ENCODE results near the gene PCGF3. TPM values are rescaled to one million over a fixed set of nuclear protein-coding genes. Genes with fewer than 3 reads are reported as not detected.

PCGF3 gene
- total and polyA plus RNA-seq, 7 experiments from 2014 or later, result 3.8 to 66.8 (median 36.2) TPM

DNA sequence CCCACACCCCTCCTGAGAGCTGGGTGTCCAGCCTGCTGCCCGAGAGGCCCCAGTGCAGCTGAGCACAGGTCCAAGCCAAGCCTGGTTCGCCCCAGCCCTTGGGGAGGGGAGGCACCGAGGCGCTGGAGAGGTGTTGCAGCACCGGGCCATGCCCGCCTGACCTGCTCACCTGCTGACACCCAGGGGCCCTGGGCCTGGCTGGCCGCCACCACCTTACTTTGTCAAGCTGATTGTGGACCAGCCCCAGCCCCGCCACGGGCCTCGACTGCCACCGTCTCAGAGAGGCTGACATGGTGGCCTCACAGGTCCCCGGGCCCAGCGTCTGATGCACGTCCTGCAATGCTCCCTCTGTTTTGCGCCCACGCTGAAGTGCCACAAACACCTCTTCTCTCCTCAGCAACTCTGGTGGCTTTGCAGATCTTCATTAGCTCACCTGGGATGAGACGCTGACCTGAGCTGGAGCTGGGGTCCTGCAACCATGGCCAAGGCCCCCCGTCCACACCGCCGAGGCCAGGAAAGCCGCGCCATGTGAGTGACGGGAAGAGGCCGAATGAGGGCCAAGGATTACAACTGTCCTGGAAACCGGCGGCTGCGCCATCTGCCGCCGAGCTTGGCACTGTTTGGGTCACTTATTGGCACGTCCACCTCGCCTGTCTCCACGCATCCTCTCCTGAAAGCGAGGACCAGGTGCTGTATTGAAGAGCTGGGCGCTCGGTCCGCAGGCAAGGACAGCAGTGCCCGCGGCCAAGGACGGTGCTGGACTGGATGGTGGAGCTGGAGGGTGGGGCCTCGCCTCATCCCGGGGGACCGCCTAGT lies 112.7 kb downstream of the PCGF3 start:
- Histone ChIP-seq H3K27ac (ENCODE audit: low read depth, low read length) (no peak overlapping the region), H3K4me1 (ENCODE audit: control insufficient read depth in 2 of 2, insufficient read depth in 2 of 2, low read length in 2 of 2) (no peaks in the 10 kb centered on the region), H3K27me3 (ENCODE audit: control insufficient read depth in 2 of 2, insufficient read depth in 2 of 2, low read length in 2 of 2) (no peaks in the 10 kb centered on the region), H3K36me3 (ENCODE audit: control insufficient read depth in 2 of 3, insufficient read depth in 3 of 3, low read length in 3 of 3) (no peaks in the 10 kb centered on the region), H3K9me3 (ENCODE audit: control insufficient read depth in 2 of 3, low read length in 3 of 3) (no peaks in the 10 kb centered on the region), H3K4me3 (ENCODE audit: low read length) (no peak overlapping the region)
- H3K4me3 Mint-ChIP-seq, result no peak overlapping the region
- DNase-seq, result no peak
- no peaks in the 10 kb centered on the region for H3K4me1 Mint-ChIP-seq
- H3K36me3 Mint-ChIP-seq, result peaks cover 0 to 9% (median 0%) of the 10 kb centered on the region in 5 donors
- ChIA-PET POLR2A (no interaction called here), CTCF (no interaction called here)
- no peak overlapping the region for H3K27ac Mint-ChIP-seq
- H3K27me3 Mint-ChIP-seq, result peaks cover 43 to 71% (median 50%) of the 10 kb centered on the region in 5 donors
- H3K9me3 Mint-ChIP-seq, result peaks cover 0 to 6% (median 0%) of the 10 kb centered on the region in 11 donors
- no peak for ATAC-seq
- intact Hi-C loops (cut with micrococcal nuclease), result no loop called here

DNA sequence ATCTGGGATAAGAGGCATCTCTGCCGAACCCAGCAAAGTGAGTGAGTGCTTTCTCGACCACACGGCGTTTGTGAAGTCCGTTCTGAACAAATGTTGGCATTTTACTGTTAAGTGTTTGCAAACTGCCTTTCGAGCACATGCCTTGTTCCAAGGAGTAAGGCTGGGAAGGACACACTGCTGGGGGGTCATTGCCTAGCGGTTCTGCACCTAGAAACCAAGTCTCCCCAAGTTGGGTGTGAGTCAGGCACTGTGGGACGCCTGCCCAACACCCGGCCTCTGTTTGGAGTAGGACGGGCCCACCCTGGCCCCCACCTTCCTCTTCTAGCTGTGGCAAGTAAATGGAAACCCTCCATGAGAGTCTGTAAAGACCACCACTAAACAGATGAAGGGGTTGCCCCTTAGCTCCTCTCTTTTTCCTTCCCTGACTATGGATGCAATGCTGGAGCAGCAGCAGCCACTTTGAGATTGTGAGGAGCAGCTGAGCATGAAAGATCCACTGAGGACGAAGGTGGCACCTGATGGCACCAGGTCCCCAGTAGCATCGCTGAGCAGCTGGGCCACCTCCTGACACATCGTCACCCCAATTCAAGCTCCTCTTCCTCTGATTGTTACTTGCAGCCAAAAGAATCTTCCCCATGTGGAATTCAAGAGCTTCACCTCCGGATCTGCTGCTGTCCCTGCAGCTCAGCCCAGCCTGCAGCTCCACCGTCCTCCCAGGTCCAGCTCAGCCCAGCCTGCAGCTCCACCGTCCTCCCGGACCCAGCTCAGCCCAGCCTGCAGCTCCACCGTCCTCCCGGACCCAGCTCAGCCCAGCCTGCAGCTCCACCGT lies 114.0 kb downstream of the PCGF3 start:
- H3K27me3 Mint-ChIP-seq, result peaks cover 35 to 68% (median 42%) of the 10 kb centered on the region in 5 donors
- CTCF ChIA-PET, result interaction anchor here (0.6 kb wide), 1 partner anchor 652 kb away, joined by 3 read pairs; no protein-coding TSS in a partner anchor

More for the DNA sequence above, 114.0 kb downstream of the PCGF3 start:
- H3K9me3 Mint-ChIP-seq, result peaks cover 0 to 6% (median 0%) of the 10 kb centered on the region in 11 donors
- POLR2A ChIA-PET, result no interaction called here
- H3K4me3 Mint-ChIP-seq, result no peak overlapping the region
- intact Hi-C loops (cut with micrococcal nuclease), result no loop called here
- H3K27me3 ChIP-seq (ENCODE audit: control insufficient read depth in 2 of 2, insufficient read depth in 2 of 2, low read length in 2 of 2), result peaks cover 0 to 3% of the 10 kb centered on the region in 2 donors
- no peaks in the 10 kb centered on the region for H3K4me1 ChIP-seq (ENCODE audit: control insufficient read depth in 2 of 2, insufficient read depth in 2 of 2, low read length in 2 of 2)
- DNase-seq (no peak), ATAC-seq (no peak)
- no peak overlapping the region for H3K27ac Mint-ChIP-seq
- H3K36me3 Mint-ChIP-seq, result peaks cover 0 to 9% (median 0%) of the 10 kb centered on the region in 5 donors
- H3K4me1 Mint-ChIP-seq, result peaks cover 0 to 1% (median 0%) of the 10 kb centered on the region in 7 donors
- no peak overlapping the region for H3K27ac ChIP-seq (ENCODE audit: low read depth, low read length)
- H3K9me3 ChIP-seq (ENCODE audit: control insufficient read depth in 2 of 3, low read length in 3 of 3), result no peaks in the 10 kb centered on the region
- H3K4me3 ChIP-seq (ENCODE audit: low read length), result no peak overlapping the region
- H3K36me3 ChIP-seq (ENCODE audit: control insufficient read depth in 2 of 3, insufficient read depth in 3 of 3, low read length in 3 of 3), result no peaks in the 10 kb centered on the region

Other genes starting within 250 kb of the PCGF3 start
- 10 to 100 TPM; 34.0 to 81.5 (median 42.1) TPM for gene ZNF721, start 206.7 kb upstream of the PCGF3 start, total RNA-seq
- 10 to 100 TPM; 48.9 to 50.2 TPM for gene ZNF721, start 206.7 kb upstream of the PCGF3 start, polyA plus RNA-seq
- gene PIGG, start 206.6 kb upstream of the PCGF3 start, total RNA-seq, result 100 to 1,000 TPM in 2 of 5 experiments, 10 to 100 TPM in 3; 74.1 to 122 (median 97.6) TPM
- gene PIGG, start 206.6 kb upstream of the PCGF3 start, polyA plus RNA-seq, result 10 to 100 TPM; 20.8 to 29.4 TPM
- not detected for gene TMEM271, start 129.5 kb upstream of the PCGF3 start, total RNA-seq
- gene TMEM271, start 129.5 kb upstream of the PCGF3 start, polyA plus RNA-seq, result not detected
- gene PDE6B, start 80.3 kb upstream of the PCGF3 start, total RNA-seq, result 10 to 100 TPM; 13.7 to 20.1 (median 18.3) TPM
- 10 to 100 TPM; 21.9 to 28.3 TPM for gene PDE6B, start 80.3 kb upstream of the PCGF3 start, polyA plus RNA-seq
- gene ATP5ME, start 31.6 kb upstream of the PCGF3 start, total RNA-seq, result 100 to 1,000 TPM; 115 to 183 (median 123) TPM
- gene ATP5ME, start 31.6 kb upstream of the PCGF3 start, polyA plus RNA-seq, result 100 to 1,000 TPM; 306 to 404 TPM
- 10 to 100 TPM; 19.9 to 32.7 (median 23.8) TPM for gene MYL5, start 31.3 kb upstream of the PCGF3 start, total RNA-seq
- gene MYL5, start 31.3 kb upstream of the PCGF3 start, polyA plus RNA-seq, result 1 to 10 TPM; 5.8 to 7.1 TPM
- gene SLC49A3, start 16.7 kb upstream of the PCGF3 start, total RNA-seq, result 1 to 10 TPM in 2 of 5 experiments, under 1 TPM in 3; 0.80 to 9.4 (median 0.92) TPM
- gene SLC49A3, start 16.7 kb upstream of the PCGF3 start, polyA plus RNA-seq, result not detected
- gene CPLX1, start 120.3 kb downstream of the PCGF3 start, total RNA-seq, result 1 to 10 TPM in 2 of 5 experiments, under 1 TPM in 2, not detected in 1; 0.22 to 1.9 (median 1.1) TPM
- under 1 TPM; 0.17 to 0.35 TPM for gene CPLX1, start 120.3 kb downstream of the PCGF3 start, polyA plus RNA-seq
- 100 to 1,000 TPM; 167 to 206 (median 174) TPM for gene GAK, start 226.5 kb downstream of the PCGF3 start, total RNA-seq
- 10 to 100 TPM; 34.0 to 96.2 TPM for gene GAK, start 226.5 kb downstream of the PCGF3 start, polyA plus RNA-seq
- 10 to 100 TPM; 28.9 to 69.9 (median 64.9) TPM for gene TMEM175, start 226.6 kb downstream of the PCGF3 start, total RNA-seq
- 10 to 100 TPM; 14.9 to 24.0 TPM for gene TMEM175, start 226.6 kb downstream of the PCGF3 start, polyA plus RNA-seq

Measured in naive thymus-derived CD4-positive, alpha-beta T cell (primary cell).